ENCODE measurements around the gene CCDC83.
A peak's percentile ranks its signal among the peaks of the same experiment; 100 is the strongest.

The CCDC83 gene

GRCh38 chr11:85855341-85855656 lies at the start of gene CCDC83:
Gene CCDC83 (plus strand): TSS chr11:85855383. CDS start chr11:85865124, 9,741 bp downstream.
- DNase-seq = no peak

- no peak for DNase-seq
Measured at GRCh38 chr11:85805387-85805786, 49.8 kb upstream of the CCDC83 start.

GRCh38 chr11:85806016-85806415 lies 49.2 kb upstream of the CCDC83 start:
- no peak for DNase-seq

GRCh38 chr11:85806876-85807275 lies 48.3 kb upstream of the CCDC83 start:
- no peak for DNase-seq

GRCh38 chr11:85809191-85809590 lies 46.0 kb upstream of the CCDC83 start:
- DNase-seq = peak in 1 of 2 donors; percentile 29

- DNase-seq = no peak
Measured at GRCh38 chr11:85809863-85810262, 45.3 kb upstream of the CCDC83 start.

- no peak for DNase-seq
Measured at GRCh38 chr11:85810521-85810870, 44.7 kb upstream of the CCDC83 start.

- peak; percentile 70 to 79 for DNase-seq
Measured at GRCh38 chr11:85810871-85811611, 44.1 kb upstream of the CCDC83 start, which contains the start of gene SYTL2. Gene SYTL2 (minus strand): TSS chr11:85811141. CDS start chr11:85757725, 53,416 bp downstream.

- no peak for DNase-seq
Measured at GRCh38 chr11:85811624-85812023, 43.6 kb upstream of the CCDC83 start.

GRCh38 chr11:85813721-85814120 lies 41.5 kb upstream of the CCDC83 start:
- DNase-seq = no peak

- peak in 1 of 2 donors; percentile 5 for DNase-seq
Measured at GRCh38 chr11:85815186-85815931, 39.8 kb upstream of the CCDC83 start.

GRCh38 chr11:85819441-85819840 lies 35.7 kb upstream of the CCDC83 start:
- DNase-seq = no peak

GRCh38 chr11:85821636-85822035 lies 33.5 kb upstream of the CCDC83 start:
- no peak for DNase-seq

- no peak for DNase-seq
Measured at GRCh38 chr11:85822814-85823213, 32.4 kb upstream of the CCDC83 start.

GRCh38 chr11:85823816-85824215 lies 31.4 kb upstream of the CCDC83 start:
- DNase-seq = peak; percentile 77 to 89

GRCh38 chr11:85825616-85826015 lies 29.6 kb upstream of the CCDC83 start:
- no peak for DNase-seq

- DNase-seq = peak in 1 of 2 donors; percentile 14
Measured at GRCh38 chr11:85826116-85826855, 28.9 kb upstream of the CCDC83 start.

GRCh38 chr11:85827748-85828639 lies 27.2 kb upstream of the CCDC83 start:
- DNase-seq = peak; percentile 25 to 71

- DNase-seq = no peak
Measured at GRCh38 chr11:85828640-85828978, 26.6 kb upstream of the CCDC83 start.

GRCh38 chr11:85829172-85829571 lies 26.0 kb upstream of the CCDC83 start:
- DNase-seq = no peak

- DNase-seq = no peak
Measured at GRCh38 chr11:85831050-85831449, 24.1 kb upstream of the CCDC83 start.

GRCh38 chr11:85835263-85835662 lies 19.9 kb upstream of the CCDC83 start:
- DNase-seq = no peak

GRCh38 chr11:85835729-85836128 lies 19.5 kb upstream of the CCDC83 start:
- DNase-seq = no peak
